LNCaP clone FGC (cell line): ENCODE measurements around the gene CREBBP.

ENCODE experiments used
- DNase-seq: peaks from one replicate; pipeline ENCODE4 v3.0.0-alpha.2; 2011; ENCODE audit warnings: low read depth
- H3K4me3 ChIP-seq: 2 replicates; pipeline ENCODE4 v1.5.1; 2011; ENCODE audit warnings: mild to moderate bottlenecking, low read depth, low read length, control low read depth
- TF ChIP-seq, protein P1 (sequence below): IDR thresholded peaks from 2 replicates; pipeline ENCODE4 v1.5.1; 2012; ENCODE audit warnings: mild to moderate bottlenecking; ENCODE audit not compliant: control insufficient read depth, insufficient read depth; ENCODE audit errors: extremely low read depth

Gene CREBBP

DNA sequence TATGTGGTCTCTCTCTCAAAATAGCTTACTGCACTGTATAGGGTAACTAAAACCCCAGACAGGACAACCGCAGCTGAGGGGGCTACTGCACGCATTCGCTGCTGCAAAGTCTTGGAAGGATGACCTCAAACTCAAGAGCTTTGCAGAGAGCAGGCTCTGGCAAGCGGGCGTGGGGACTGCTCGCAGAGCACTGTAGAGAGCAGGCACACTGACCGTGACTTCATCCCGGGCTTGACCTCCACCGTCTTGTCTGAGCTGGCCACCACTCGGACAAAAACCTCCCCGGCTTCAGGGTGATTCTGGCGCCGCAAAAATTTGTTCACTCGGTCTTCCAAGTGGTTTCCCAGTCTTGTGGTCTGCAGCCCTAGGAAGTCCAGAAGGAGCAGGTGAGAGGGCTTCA, 140.3 kb downstream of the CREBBP start:
- H3K4me3 ChIP-seq: no peak overlapping the region
- no peak for DNase-seq

DNA sequence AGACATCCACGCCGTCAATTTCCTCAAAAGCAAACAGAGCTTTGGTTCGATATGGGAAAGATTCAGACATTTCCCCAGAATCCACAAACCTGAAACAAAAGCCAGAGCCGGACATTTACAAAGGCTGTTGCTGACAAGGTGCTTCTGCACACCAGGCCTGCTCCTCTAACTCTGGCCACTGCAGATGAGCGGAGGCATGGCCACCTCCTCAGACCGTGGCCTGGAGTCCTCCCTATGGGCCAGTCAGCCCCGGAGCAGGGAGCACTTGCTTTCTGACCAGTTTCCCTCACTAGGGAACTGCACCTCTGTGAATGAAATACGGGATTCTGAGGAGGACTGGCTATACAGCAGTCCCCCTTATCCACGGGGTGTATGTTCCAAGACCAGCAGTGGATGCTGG, 140.9 kb downstream of the CREBBP start:
- DNase-seq: no peak
- TF ChIP-seq, protein P1, sequence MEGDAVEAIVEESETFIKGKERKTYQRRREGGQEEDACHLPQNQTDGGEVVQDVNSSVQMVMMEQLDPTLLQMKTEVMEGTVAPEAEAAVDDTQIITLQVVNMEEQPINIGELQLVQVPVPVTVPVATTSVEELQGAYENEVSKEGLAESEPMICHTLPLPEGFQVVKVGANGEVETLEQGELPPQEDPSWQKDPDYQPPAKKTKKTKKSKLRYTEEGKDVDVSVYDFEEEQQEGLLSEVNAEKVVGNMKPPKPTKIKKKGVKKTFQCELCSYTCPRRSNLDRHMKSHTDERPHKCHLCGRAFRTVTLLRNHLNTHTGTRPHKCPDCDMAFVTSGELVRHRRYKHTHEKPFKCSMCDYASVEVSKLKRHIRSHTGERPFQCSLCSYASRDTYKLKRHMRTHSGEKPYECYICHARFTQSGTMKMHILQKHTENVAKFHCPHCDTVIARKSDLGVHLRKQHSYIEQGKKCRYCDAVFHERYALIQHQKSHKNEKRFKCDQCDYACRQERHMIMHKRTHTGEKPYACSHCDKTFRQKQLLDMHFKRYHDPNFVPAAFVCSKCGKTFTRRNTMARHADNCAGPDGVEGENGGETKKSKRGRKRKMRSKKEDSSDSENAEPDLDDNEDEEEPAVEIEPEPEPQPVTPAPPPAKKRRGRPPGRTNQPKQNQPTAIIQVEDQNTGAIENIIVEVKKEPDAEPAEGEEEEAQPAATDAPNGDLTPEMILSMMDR: no peak
- no peak overlapping the region for H3K4me3 ChIP-seq

More for the DNA sequence above, 140.3 kb downstream of the CREBBP start:
- TF ChIP-seq, protein P1: no peak

DNA sequence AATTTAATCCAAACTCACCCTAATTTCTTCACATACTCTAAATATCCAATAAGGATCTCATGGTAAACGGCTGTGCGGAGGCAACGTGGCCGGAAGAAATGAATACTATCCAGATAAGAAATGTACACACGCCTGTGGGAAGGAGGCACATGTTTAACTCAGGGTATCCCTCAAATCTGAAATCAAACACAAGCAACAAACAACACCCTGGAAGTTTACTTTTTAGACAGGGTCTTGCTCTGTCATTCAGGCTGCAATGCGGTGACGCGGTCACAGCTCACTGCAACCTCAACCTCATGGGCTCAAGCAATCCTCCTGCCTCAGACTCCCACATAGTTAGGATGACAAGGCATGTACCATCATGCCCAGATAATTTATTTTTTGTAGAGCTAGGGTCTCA, 142.0 kb downstream of the CREBBP start:
- H3K4me3 ChIP-seq: no peak overlapping the region
- TF ChIP-seq, protein P1: no peak
- DNase-seq: no peak

DNA sequence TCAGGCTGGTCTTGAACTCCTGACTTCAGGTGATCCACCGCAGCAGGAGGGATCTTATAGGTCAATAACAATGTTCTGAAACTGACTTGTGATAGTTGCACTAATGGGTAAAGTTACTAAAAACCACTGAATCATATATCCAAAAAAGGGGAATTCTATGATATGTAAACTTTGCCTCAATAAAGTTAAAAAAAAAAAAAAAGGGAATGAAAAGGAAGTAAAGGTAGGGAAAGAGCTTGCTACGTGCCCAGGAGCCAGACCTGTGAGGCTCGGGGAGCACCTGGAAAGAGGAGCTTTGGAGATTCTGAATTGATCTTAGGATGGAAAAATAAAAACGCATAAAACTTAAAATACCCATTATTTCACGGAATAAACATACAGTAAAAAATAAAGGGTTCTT, 142.4 kb downstream of the CREBBP start:
- TF ChIP-seq, protein P1: no peak
- DNase-seq: no peak
- H3K4me3 ChIP-seq: no peak overlapping the region

DNA sequence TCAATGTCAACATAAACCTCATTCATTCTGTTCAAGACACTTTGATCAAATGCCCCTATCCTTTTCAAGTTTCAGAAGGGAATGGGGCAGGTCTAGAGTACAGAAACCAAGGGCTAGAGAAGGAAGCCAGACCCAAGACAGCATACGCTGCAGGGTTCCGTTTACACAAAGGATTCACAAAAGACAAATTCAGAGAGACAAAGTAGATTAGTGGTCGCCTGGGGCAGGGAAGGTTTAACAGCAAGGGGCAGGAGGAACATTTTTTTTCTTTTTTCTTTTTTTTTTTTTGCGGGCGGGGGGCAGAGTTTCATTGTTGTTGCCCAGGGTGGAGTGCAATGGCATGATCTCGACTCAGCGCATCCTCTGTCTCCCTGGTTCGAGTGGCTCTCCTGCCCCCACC, 143.3 kb downstream of the CREBBP start:
- TF ChIP-seq, protein P1: no peak
- H3K4me3 ChIP-seq: no peak overlapping the region

DNA sequence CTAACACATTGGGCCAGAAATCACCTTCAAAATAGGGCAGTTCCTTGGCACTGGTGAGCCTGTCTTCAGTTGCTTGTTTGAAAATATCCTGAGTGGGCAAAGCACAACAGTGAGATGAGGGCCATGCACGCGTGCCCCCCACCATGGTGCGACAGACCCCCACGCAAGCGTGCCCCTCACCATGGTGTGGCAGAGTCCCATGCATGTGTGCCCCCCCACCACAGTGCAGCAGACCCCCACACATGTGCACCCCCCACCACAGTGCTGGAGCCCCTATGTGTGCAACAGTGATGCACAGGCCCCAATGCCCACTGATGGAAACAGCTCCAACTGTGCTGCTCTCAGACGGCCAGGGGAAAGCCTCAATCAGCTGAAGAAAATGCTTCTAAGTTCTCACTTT, 144.4 kb downstream of the CREBBP start:
- no peak overlapping the region for H3K4me3 ChIP-seq
- TF ChIP-seq, protein P1: no peak
- no peak for DNase-seq

More for the DNA sequence above, 143.3 kb downstream of the CREBBP start:
- DNase-seq: no peak

DNA sequence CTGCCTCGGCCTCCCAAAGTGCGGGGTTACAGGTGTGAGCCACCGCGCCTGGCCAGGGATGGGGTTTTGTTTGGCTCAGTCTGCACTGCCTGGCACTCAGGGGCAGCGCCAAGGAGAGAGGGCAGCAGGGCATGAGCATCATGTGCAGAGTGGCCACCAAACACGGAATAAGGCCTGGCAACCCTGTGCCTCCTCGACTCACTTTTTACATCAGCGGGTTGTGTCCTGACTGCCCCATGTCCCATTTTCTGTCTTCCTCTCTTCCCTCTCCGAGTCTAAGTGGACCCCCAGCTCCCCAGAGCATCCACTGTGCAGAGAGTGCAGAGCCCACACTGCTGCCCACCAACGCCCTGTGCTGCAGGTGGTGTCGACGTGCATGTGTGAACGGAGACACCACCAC, 145.0 kb downstream of the CREBBP start:
- TF ChIP-seq, protein P1: no peak
- no peak for DNase-seq
- H3K4me3 ChIP-seq: no peak overlapping the region
